Ascending aorta (tissue), 2 donors: ENCODE measurements around the gene FXR1. TPM values are rescaled to one million over a fixed set of nuclear protein-coding genes. Genes with fewer than 3 reads are reported as not detected.

Experiments
- DNase-seq, 2 donors: peaks; one replicate each; pipeline ENCODE4 v3.0.0-alpha.2; 2019; ENCODE audit warnings: low spot score in 2 of 2
- H3K27ac ChIP-seq, 2 donors: fragments of 200-600 bp; sonication (generic); one replicate each; pipeline ENCODE4 v1.5.1; 2016 to 2017; ENCODE audit warnings: mild to moderate bottlenecking in 1 of 2
- H3K27me3 ChIP-seq: fragments of 200-600 bp; sonication (generic); one replicate; pipeline ENCODE4 v1.5.1; 2017
- H3K36me3 ChIP-seq, 2 donors: fragments of 200-600 bp; sonication (generic); one replicate each; pipeline ENCODE4 v1.5.1; 2016
- H3K4me1 ChIP-seq, 2 donors: fragments of 200-600 bp; sonication (generic); one replicate each; pipeline ENCODE4 v1.5.1; 2016 to 2017; ENCODE audit warnings: mild to moderate bottlenecking in 1 of 2
- H3K4me3 ChIP-seq, 2 donors: fragments of 200-600 bp; sonication (generic); one replicate each; pipeline ENCODE4 v1.5.1; 2016 to 2017; ENCODE audit warnings: mild to moderate bottlenecking in 1 of 2
- H3K9me3 ChIP-seq, 2 donors: fragments of 200-600 bp; sonication (generic); one replicate each; pipeline ENCODE4 v1.5.1; 2016
- CTCF ChIP-seq, 3 experiments: fragments of 200-600 bp in 2 of 3; fragments of 450-650 bp in 1 of 3; sonication (generic) in 2 of 3; IDR thresholded peaks; one replicate each; pipeline ENCODE4 v1.5.1; 2016 to 2019; ENCODE audit warnings: antibody characterized with exemption in 3 of 3, mild to moderate bottlenecking in 1 of 3, moderate library complexity in 1 of 3
- intact Hi-C: fragments of 100-400 bp; cut with DNase I; formaldehyde crosslinking; loops from one replicate; pipeline ENCODE4 v1.15.1; 2023
- total RNA-seq: library from RNA; depleted of rRNA; stranded (reverse); fragments of >200 nt; gene quantifications from one replicate; pipeline ENCODE4 v1.1.0, GENCODE V29; 2016

Gene FXR1
- total RNA-seq, 1 donor from 2014 or later: 9.6 TPM

- no peak overlapping the region for H3K27ac ChIP-seq
- no peak for TF ChIP-seq CTCF (IDR thresholded peaks at IDR 0.05)
- no peaks in the 10 kb centered on the region for H3K9me3 ChIP-seq
- peaks cover 13 to 20% of the 10 kb centered on the region in 2 donors for H3K36me3 ChIP-seq
- no peaks in the 10 kb centered on the region for H3K4me1 ChIP-seq
- no peak for DNase-seq
- no peak overlapping the region for H3K4me3 ChIP-seq
- intact Hi-C loops: no loop called here
- H3K27me3 ChIP-seq: no peaks in the 10 kb centered on the region
These were observed 28.4 kb downstream of the FXR1 start for GRCh38 chr3:180940826-180941225.

- H3K4me1 ChIP-seq: no peaks in the 10 kb centered on the region
These were observed 35.4 kb downstream of the FXR1 start for GRCh38 chr3:180947761-180948390.

GRCh38 chr3:180959691-180960090, 47.2 kb downstream of the FXR1 start:
- Histone ChIP-seq H3K9me3 (no peaks in the 10 kb centered on the region), H3K4me3 (no peak overlapping the region), H3K36me3 (peaks cover 37 to 82% of the 10 kb centered on the region in 2 donors), H3K4me1 (no peaks in the 10 kb centered on the region), H3K27me3 (no peaks in the 10 kb centered on the region), H3K27ac (no peak overlapping the region)
- no peak for TF ChIP-seq CTCF (IDR thresholded peaks at IDR 0.05)
- no peak for DNase-seq
- intact Hi-C loops: loop anchor here (10.0 kb wide), 1 partner anchor 155 kb away; no protein-coding TSS in a partner anchor

More at GRCh38 chr3:180947761-180948390, 35.4 kb downstream of the FXR1 start:
- Histone ChIP-seq H3K4me3 (no peak overlapping the region), H3K27me3 (no peaks in the 10 kb centered on the region), H3K9me3 (no peaks in the 10 kb centered on the region), H3K27ac (no peak overlapping the region), H3K36me3 (peaks cover 40 to 55% of the 10 kb centered on the region in 2 donors)
- no peak for DNase-seq
- intact Hi-C loops: no loop called here
- no peak for TF ChIP-seq CTCF (IDR thresholded peaks at IDR 0.05)

- Histone ChIP-seq H3K4me1 (no peaks in the 10 kb centered on the region), H3K9me3 (no peaks in the 10 kb centered on the region), H3K27me3 (no peaks in the 10 kb centered on the region), H3K4me3 (no peak overlapping the region), H3K36me3 (peaks cover 45 to 78% of the 10 kb centered on the region in 2 donors), H3K27ac (no peak overlapping the region)
- no peak for TF ChIP-seq CTCF (IDR thresholded peaks at IDR 0.05)
- no peak for DNase-seq
- intact Hi-C loops: no loop called here
These were observed 48.6 kb downstream of the FXR1 start for GRCh38 chr3:180961087-180961486.

GRCh38 chr3:180961552-180961951, 49.1 kb downstream of the FXR1 start:
- H3K9me3 ChIP-seq: no peaks in the 10 kb centered on the region
- H3K4me3 ChIP-seq: no peak overlapping the region
- no peak overlapping the region for H3K27ac ChIP-seq
- DNase-seq: no peak
- intact Hi-C loops: no loop called here
- H3K36me3 ChIP-seq: peaks cover 45 to 78% of the 10 kb centered on the region in 2 donors
- no peak for TF ChIP-seq CTCF (IDR thresholded peaks at IDR 0.05)
- no peaks in the 10 kb centered on the region for H3K4me1 ChIP-seq
- no peaks in the 10 kb centered on the region for H3K27me3 ChIP-seq
